HCT116 (cell line): ENCODE measurements around the gene KIAA1549. TPM values are rescaled to one million over a fixed set of nuclear protein-coding genes. Genes with fewer than 3 reads are reported as not detected.

Experiments
- ATAC-seq: fragments of 200-7000 bp; cut with Tn5 transposase; 2 replicates; pipeline ENCODE4 v1.9.1; 2020; ENCODE audit warnings: mild to moderate bottlenecking, moderate library complexity
- BruUV-seq: library from RNA; stranded (reverse); fragments of 400-500 nt; replicated peaks from 2 replicates; lab custom pipeline; 2021; lab: Mats Ljungman, UMichigan
- CTCF ChIA-PET: fragments of 300-600 bp; sonication (Branson Sonifier 250); formaldehyde crosslinking; loops from one replicate; lab custom pipeline; 2021; ENCODE audit warnings: antibody characterized with exemption; lab: Charles Lee
- POLR2A ChIA-PET: fragments of 300-600, 350-600 bp; sonication (Branson Sonifier 250); formaldehyde crosslinking; loops from one replicate; lab custom pipeline; 2021; ENCODE audit warnings: antibody characterized with exemption; lab: Charles Lee
- RAD21 ChIA-PET, 2 experiments: fragments of 300-600 bp; sonication (Branson Sonifier 250); formaldehyde crosslinking; loops; one replicate each; lab custom pipeline; 2023; ENCODE audit warnings: low total read pairs in 2 of 2; ENCODE audit not compliant: uncharacterized antibody in 2 of 2, unreplicated experiment in 2 of 2, low non-redundant PET in 1 of 2; lab: Charles Lee
- DNase-seq: peaks from one replicate; pipeline ENCODE4 v3.0.0-alpha.2; 2010; ENCODE audit warnings: low read depth, low spot score
- H2AFZ ChIP-seq: fragments of 200-600 bp; shearing (Covaris generic), sonication (generic); 2 replicates; pipeline ENCODE4 v1.6.1; 2017; ENCODE audit warnings: low read depth, mixed run types, mixed read lengths, antibody characterized with exemption, low read length; ENCODE audit not compliant: poor library complexity, severe bottlenecking
- H3K27ac ChIP-seq: 2 replicates; pipeline ENCODE4 v1.5.1; 2012; ENCODE audit warnings: low read depth, low read length
- H3K27me3 ChIP-seq: fragments of 200-600 bp; sonication (generic); 2 replicates; pipeline ENCODE4 v1.6.1; 2016; ENCODE audit warnings: mixed run types, low read length, mixed read lengths; ENCODE audit not compliant: insufficient read depth
- H3K36me3 ChIP-seq, 2 experiments: fragments of 200-500 bp in 1 of 2; fragments of 200-600 bp in 1 of 2; sonication (Bioruptor generic) in 1 of 2; sonication (generic) in 1 of 2; 2 replicates each; pipeline versions ENCODE4 v1.5.1 to v1.6.1; 2014 to 2016; ENCODE audit warnings: low read length in 2 of 2, inconsistent platforms in 1 of 2, mixed read lengths in 1 of 2, mixed run types in 1 of 2; ENCODE audit not compliant: insufficient read depth in 2 of 2, control insufficient read depth in 1 of 2
- H3K4me1 ChIP-seq, 2 experiments: fragments of 200-600 bp in 1 of 2; sonication (generic) in 1 of 2; 2 replicates each; pipeline versions ENCODE4 v1.5.1 to v1.6.1; 2012 to 2017; ENCODE audit warnings: low read length in 2 of 2, inconsistent platforms in 1 of 2, mild to moderate bottlenecking in 1 of 2, mixed read lengths in 1 of 2, mixed run types in 1 of 2, moderate library complexity in 1 of 2; ENCODE audit not compliant: insufficient read depth in 2 of 2, control insufficient read depth in 1 of 2
- H3K4me2 ChIP-seq: fragments of 200-600 bp; sonication (generic); 2 replicates; pipeline ENCODE4 v1.6.1; 2017; ENCODE audit warnings: mixed run types, low read length, mixed read lengths
- H3K4me3 ChIP-seq, 2 experiments: fragments of 200-600 bp in 1 of 2; sonication (generic) in 1 of 2; replicated peaks in 1 of 2; 2 replicates each; pipeline ENCODE4 v1.5.1; 2011 to 2016; ENCODE audit warnings: low read length in 2 of 2, control low read depth in 1 of 2, low read depth in 1 of 2, mild to moderate bottlenecking in 1 of 2, mixed read lengths in 1 of 2, mixed run types in 1 of 2
- H3K79me2 ChIP-seq: fragments of 200-600 bp; sonication (generic); 2 replicates; pipeline ENCODE4 v1.6.1; 2017; ENCODE audit warnings: mild to moderate bottlenecking, mixed run types, low read length, moderate library complexity, mixed read lengths; ENCODE audit not compliant: insufficient read depth
- H3K9ac ChIP-seq: fragments of 200-600 bp; sonication (generic); 2 replicates; pipeline ENCODE4 v1.6.1; 2016; ENCODE audit warnings: low read length, mixed read lengths
- H3K9me2 ChIP-seq: fragments of 200-600 bp; sonication (generic), shearing (Covaris generic); 2 replicates; pipeline ENCODE4 v1.6.1; 2017; ENCODE audit warnings: mixed run types, mild to moderate bottlenecking, moderate library complexity; ENCODE audit not compliant: insufficient read depth
- H3K9me3 ChIP-seq, 2 experiments: fragments of 200-500 bp in 1 of 2; fragments of 200-600 bp in 1 of 2; sonication (Bioruptor generic) in 1 of 2; sonication (generic) in 1 of 2; 2 replicates each; pipeline ENCODE4 v1.6.1; 2014 to 2017; ENCODE audit warnings: low read length in 2 of 2, mixed read lengths in 2 of 2, inconsistent platforms in 1 of 2, low read depth in 1 of 2, mild to moderate bottlenecking in 1 of 2, mixed run types in 1 of 2, moderate library complexity in 1 of 2; ENCODE audit not compliant: control insufficient read depth in 1 of 2, insufficient read depth in 1 of 2
- H4K20me1 ChIP-seq: fragments of 200-600 bp; sonication (generic), shearing (Covaris generic); 2 replicates; pipeline ENCODE4 v1.6.1; 2017; ENCODE audit warnings: mixed run types, mild to moderate bottlenecking, moderate library complexity; ENCODE audit not compliant: insufficient read depth
- CEBPB ChIP-seq: IDR thresholded peaks from 2 replicates; pipeline ENCODE4 v1.6.1; 2012; ENCODE audit warnings: low read depth
- CTCF ChIP-seq, 3 experiments: fragments of 200-600 bp in 1 of 3; sonication (generic) in 1 of 3; IDR thresholded peaks in 2 of 3; conservative IDR thresholded peaks in 1 of 3; 2 replicates each; pipeline ENCODE4 v1.5.1; 2012 to 2017; ENCODE audit warnings: low read depth in 2 of 3, low read length in 2 of 3, antibody characterized with exemption in 1 of 3, borderline replicate concordance in 1 of 3, control low read depth in 1 of 3, mild to moderate bottlenecking in 1 of 3, mixed read lengths in 1 of 3, mixed run types in 1 of 3, moderate library complexity in 1 of 3; ENCODE audit not compliant: insufficient read depth in 1 of 3
- EZH2 ChIP-seq: fragments of 200-600 bp; sonication (generic); IDR thresholded peaks from 2 replicates; pipeline ENCODE4 v1.6.1; 2017; ENCODE audit warnings: antibody characterized with exemption, mixed run types
- EZH2phosphoT487 ChIP-seq: fragments of 200-600 bp; IDR thresholded peaks from 2 replicates; pipeline ENCODE4 v1.6.1; 2018; ENCODE audit warnings: antibody characterized with exemption, borderline replicate concordance
- FOSL1 ChIP-seq: IDR thresholded peaks from 2 replicates; pipeline ENCODE4 v1.6.1; 2012; ENCODE audit warnings: low read depth
- POLR2AphosphoS5 ChIP-seq: IDR thresholded peaks from 2 replicates; pipeline ENCODE4 v1.6.1; 2011; ENCODE audit warnings: mild to moderate bottlenecking, low read depth, low read length, moderate library complexity
- RAD21 ChIP-seq: IDR thresholded peaks from 2 replicates; pipeline ENCODE4 v1.6.1; 2012; ENCODE audit warnings: low read depth, mild to moderate bottlenecking
- SRF ChIP-seq: IDR thresholded peaks from 2 replicates; pipeline ENCODE4 v1.6.1; 2012; ENCODE audit warnings: low read depth
- ZBTB33 ChIP-seq: IDR thresholded peaks from 2 replicates; pipeline ENCODE4 v1.6.1; 2011; ENCODE audit warnings: mild to moderate bottlenecking, low read length, moderate library complexity; ENCODE audit not compliant: insufficient replicate concordance; ENCODE audit errors: extremely low read depth
- ZNF274 ChIP-seq: fragments of 200-500 bp; sonication (Bioruptor generic); IDR thresholded peaks from 2 replicates; pipeline ENCODE4 v1.6.1; 2014; ENCODE audit warnings: mild to moderate bottlenecking, low read depth, low read length, inconsistent platforms
- intact Hi-C: fragments of 100-400 bp; cut with micrococcal nuclease; formaldehyde crosslinking; loops from 2 replicates; pipeline ENCODE4 v1.10.0; 2022
- total RNA-seq: library from RNA; stranded (reverse); gene quantifications from one replicate; pipeline ENCODE4 v1.2.1, GENCODE V29; 2021; ENCODE audit not compliant: unreplicated experiment
- TF ChIP-seq, protein P1 (sequence below): IDR thresholded peaks from 2 replicates; pipeline ENCODE4 v1.6.1; 2012
- TF ChIP-seq, protein P2 (sequence below): IDR thresholded peaks from 2 replicates; pipeline ENCODE4 v1.6.1; 2012; ENCODE audit warnings: low read depth

The KIAA1549 gene
- total RNA-seq, 1 experiment from 2014 or later: 3.9 TPM

GRCh38 chr7:138833596-138833995 lies 147.6 kb downstream of the KIAA1549 start:
- H4K20me1 ChIP-seq: no peaks in the 10 kb centered on the region
- no peaks in the 10 kb centered on the region for H3K36me3 ChIP-seq
- H3K9me3 ChIP-seq: no peaks in the 10 kb centered on the region
- H2AFZ ChIP-seq: no peak overlapping the region
- ChIA-PET POLR2A (no interaction called here), CTCF (no interaction called here), RAD21 (no interaction called here)
- H3K9ac ChIP-seq: no peak overlapping the region
- no peak for TF ChIP-seq EZH2phosphoT487
- no peak for TF ChIP-seq FOSL1
- TF ChIP-seq CEBPB: no peak
- TF ChIP-seq CTCF (IDR thresholded peaks at IDR 0.05 in 2 of 3, conservative IDR thresholded peaks at IDR 0.05 in 1 of 3; ENCODE audit: borderline replicate concordance in 1 of 3, insufficient read depth in 1 of 3, low read depth in 2 of 3, low read length in 2 of 3): no peak
- TF ChIP-seq SRF: no peak
- no peak overlapping the region for H3K4me2 ChIP-seq
- no peaks in the 10 kb centered on the region for H3K4me1 ChIP-seq
- H3K9me2 ChIP-seq: no peaks in the 10 kb centered on the region
- H3K4me3 ChIP-seq: no peak overlapping the region
- no TSS peak for BruUV-seq
- H3K27me3 ChIP-seq: no peaks in the 10 kb centered on the region; the same call in 1 of the 2 replicates
- no peaks in the 10 kb centered on the region for H3K79me2 ChIP-seq
- no peak for DNase-seq
- no peak for ATAC-seq
- no peak overlapping the region for H3K27ac ChIP-seq
- intact Hi-C loops: no loop called here

GRCh38 chr7:138832966-138833365 lies 148.2 kb downstream of the KIAA1549 start:
- no peaks in the 10 kb centered on the region for H3K4me1 ChIP-seq
- no peak overlapping the region for H3K27ac ChIP-seq
- no peak overlapping the region for H3K9ac ChIP-seq
- BruUV-seq: no TSS peak
- H3K27me3 ChIP-seq: no peaks in the 10 kb centered on the region; the same call in 1 of the 2 replicates
- ChIA-PET RAD21 (no interaction called here), POLR2A (no interaction called here), CTCF (no interaction called here)
- DNase-seq (no peak), ATAC-seq (no peak)
- no peak overlapping the region for H2AFZ ChIP-seq
- no peaks in the 10 kb centered on the region for H3K9me2 ChIP-seq
- H3K4me3 ChIP-seq: no peak overlapping the region
- no peaks in the 10 kb centered on the region for H3K9me3 ChIP-seq
- no peak overlapping the region for H3K4me2 ChIP-seq
- no peaks in the 10 kb centered on the region for H3K36me3 ChIP-seq
- H3K79me2 ChIP-seq: no peaks in the 10 kb centered on the region
- intact Hi-C loops: no loop called here
- no peak for TF ChIP-seq EZH2
- no peak for TF ChIP-seq EZH2phosphoT487
- TF ChIP-seq POLR2AphosphoS5: no peak
- no peak for TF ChIP-seq ZBTB33
- no peak for TF ChIP-seq RAD21
- TF ChIP-seq, protein P1, sequence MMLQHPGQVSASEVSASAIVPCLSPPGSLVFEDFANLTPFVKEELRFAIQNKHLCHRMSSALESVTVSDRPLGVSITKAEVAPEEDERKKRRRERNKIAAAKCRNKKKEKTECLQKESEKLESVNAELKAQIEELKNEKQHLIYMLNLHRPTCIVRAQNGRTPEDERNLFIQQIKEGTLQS: no peak
- no peak for TF ChIP-seq ZNF274
- TF ChIP-seq, protein P2, sequence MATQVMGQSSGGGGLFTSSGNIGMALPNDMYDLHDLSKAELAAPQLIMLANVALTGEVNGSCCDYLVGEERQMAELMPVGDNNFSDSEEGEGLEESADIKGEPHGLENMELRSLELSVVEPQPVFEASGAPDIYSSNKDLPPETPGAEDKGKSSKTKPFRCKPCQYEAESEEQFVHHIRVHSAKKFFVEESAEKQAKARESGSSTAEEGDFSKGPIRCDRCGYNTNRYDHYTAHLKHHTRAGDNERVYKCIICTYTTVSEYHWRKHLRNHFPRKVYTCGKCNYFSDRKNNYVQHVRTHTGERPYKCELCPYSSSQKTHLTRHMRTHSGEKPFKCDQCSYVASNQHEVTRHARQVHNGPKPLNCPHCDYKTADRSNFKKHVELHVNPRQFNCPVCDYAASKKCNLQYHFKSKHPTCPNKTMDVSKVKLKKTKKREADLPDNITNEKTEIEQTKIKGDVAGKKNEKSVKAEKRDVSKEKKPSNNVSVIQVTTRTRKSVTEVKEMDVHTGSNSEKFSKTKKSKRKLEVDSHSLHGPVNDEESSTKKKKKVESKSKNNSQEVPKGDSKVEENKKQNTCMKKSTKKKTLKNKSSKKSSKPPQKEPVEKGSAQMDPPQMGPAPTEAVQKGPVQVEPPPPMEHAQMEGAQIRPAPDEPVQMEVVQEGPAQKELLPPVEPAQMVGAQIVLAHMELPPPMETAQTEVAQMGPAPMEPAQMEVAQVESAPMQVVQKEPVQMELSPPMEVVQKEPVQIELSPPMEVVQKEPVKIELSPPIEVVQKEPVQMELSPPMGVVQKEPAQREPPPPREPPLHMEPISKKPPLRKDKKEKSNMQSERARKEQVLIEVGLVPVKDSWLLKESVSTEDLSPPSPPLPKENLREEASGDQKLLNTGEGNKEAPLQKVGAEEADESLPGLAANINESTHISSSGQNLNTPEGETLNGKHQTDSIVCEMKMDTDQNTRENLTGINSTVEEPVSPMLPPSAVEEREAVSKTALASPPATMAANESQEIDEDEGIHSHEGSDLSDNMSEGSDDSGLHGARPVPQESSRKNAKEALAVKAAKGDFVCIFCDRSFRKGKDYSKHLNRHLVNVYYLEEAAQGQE: no peak
- TF ChIP-seq, all 23 proteins: peak for 0
- H4K20me1 ChIP-seq: no peaks in the 10 kb centered on the region
